HCT116 (cell line): Measurements from ENCODE around the gene SPRED1.

ENCODE experiments used
- CTCF ChIP-seq, 3 experiments: fragments of 200-600 bp in 1 of 3; sonication (generic) in 1 of 3; IDR thresholded peaks in 2 of 3; conservative IDR thresholded peaks in 1 of 3; 2 replicates each; pipeline ENCODE4 v1.5.1; 2012 to 2017; ENCODE audit warnings: low read depth in 2 of 3, low read length in 2 of 3, antibody characterized with exemption in 1 of 3, borderline replicate concordance in 1 of 3, control low read depth in 1 of 3, mild to moderate bottlenecking in 1 of 3, mixed read lengths in 1 of 3, mixed run types in 1 of 3, moderate library complexity in 1 of 3; ENCODE audit not compliant: insufficient read depth in 1 of 3
- EZH2 ChIP-seq: fragments of 200-600 bp; sonication (generic); IDR thresholded peaks from 2 replicates; pipeline ENCODE4 v1.6.1; 2017; ENCODE audit warnings: antibody characterized with exemption, mixed run types
- EZH2phosphoT487 ChIP-seq: fragments of 200-600 bp; IDR thresholded peaks from 2 replicates; pipeline ENCODE4 v1.6.1; 2018; ENCODE audit warnings: antibody characterized with exemption, borderline replicate concordance
- MAX ChIP-seq: IDR thresholded peaks from 2 replicates; pipeline ENCODE4 v1.6.1; 2012
- POLR2A ChIP-seq: IDR thresholded peaks from 2 replicates; pipeline ENCODE4 v1.7.0; 2011; ENCODE audit warnings: borderline replicate concordance; ENCODE audit not compliant: insufficient read depth, insufficient read length; ENCODE audit errors: extremely low read depth
- POLR2AphosphoS5 ChIP-seq: IDR thresholded peaks from 2 replicates; pipeline ENCODE4 v1.6.1; 2011; ENCODE audit warnings: mild to moderate bottlenecking, low read depth, low read length, moderate library complexity
- SIN3A ChIP-seq: IDR thresholded peaks from 2 replicates; pipeline ENCODE4 v1.6.1; 2012; ENCODE audit warnings: low read depth
- TCF7L2 ChIP-seq: IDR thresholded peaks from 2 replicates; pipeline ENCODE4 v1.7.0; 2011; ENCODE audit warnings: borderline replicate concordance, inconsistent platforms; ENCODE audit not compliant: insufficient read depth, insufficient read length; ENCODE audit errors: extremely low read depth
- ZNF274 ChIP-seq: fragments of 200-500 bp; sonication (Bioruptor generic); IDR thresholded peaks from 2 replicates; pipeline ENCODE4 v1.6.1; 2014; ENCODE audit warnings: mild to moderate bottlenecking, low read depth, low read length, inconsistent platforms

GRCh38 chr15:38271144-38271543, 18.5 kb downstream of the SPRED1 start:
- no peak for TF ChIP-seq EZH2
- no peak for TF ChIP-seq EZH2phosphoT487
- no peak for TF ChIP-seq POLR2A
- no peak for TF ChIP-seq MAX
- TF ChIP-seq POLR2AphosphoS5 = no peak
- no peak for TF ChIP-seq ZNF274
- TF ChIP-seq TCF7L2 = no peak
- no peak for TF ChIP-seq CTCF (IDR thresholded peaks at IDR 0.05 in 2 of 3, conservative IDR thresholded peaks at IDR 0.05 in 1 of 3; ENCODE audit: borderline replicate concordance in 1 of 3, insufficient read depth in 1 of 3, low read depth in 2 of 3, low read length in 2 of 3)
- no peak for TF ChIP-seq SIN3A
